D721Med (cell line): ENCODE measurements around the gene DUS1L.

Source experiments
- DNase-seq: peaks from one replicate; pipeline ENCODE4 v3.0.0; 2011; ENCODE audit warnings: low spot score; ENCODE audit not compliant: insufficient read length
- FAIRE-seq: peaks from 2 replicates; lab custom pipeline; 2011; peaks lifted over from hg19 to GRCh38; lab: Jason Lieb, UNC
- TF ChIP-seq, protein P1 (sequence below): IDR thresholded peaks from 2 replicates; pipeline ENCODE4 v1.5.1; 2012; ENCODE audit warnings: mild to moderate bottlenecking, control low read depth; ENCODE audit not compliant: insufficient read depth; ENCODE audit errors: missing control alignments

Gene DUS1L

DNA sequence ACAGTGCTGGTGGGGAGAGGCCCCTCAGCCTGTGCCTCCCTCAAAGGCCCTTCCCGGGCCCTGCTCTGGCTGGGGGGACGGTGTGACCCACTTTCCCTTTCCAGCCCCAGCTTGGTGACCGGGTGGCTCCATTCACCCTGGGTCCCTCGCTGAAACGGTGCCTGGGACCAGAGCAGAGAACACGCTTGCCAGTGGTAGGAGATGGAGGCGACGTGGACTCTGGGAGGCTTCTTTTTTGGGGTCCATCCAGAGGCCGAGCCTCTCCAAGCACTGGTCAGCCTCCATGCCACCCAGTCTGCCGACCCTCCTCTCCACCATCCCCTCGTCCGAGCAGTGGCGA lies 50.7 kb downstream of the DUS1L start:
- TF ChIP-seq, protein P1, sequence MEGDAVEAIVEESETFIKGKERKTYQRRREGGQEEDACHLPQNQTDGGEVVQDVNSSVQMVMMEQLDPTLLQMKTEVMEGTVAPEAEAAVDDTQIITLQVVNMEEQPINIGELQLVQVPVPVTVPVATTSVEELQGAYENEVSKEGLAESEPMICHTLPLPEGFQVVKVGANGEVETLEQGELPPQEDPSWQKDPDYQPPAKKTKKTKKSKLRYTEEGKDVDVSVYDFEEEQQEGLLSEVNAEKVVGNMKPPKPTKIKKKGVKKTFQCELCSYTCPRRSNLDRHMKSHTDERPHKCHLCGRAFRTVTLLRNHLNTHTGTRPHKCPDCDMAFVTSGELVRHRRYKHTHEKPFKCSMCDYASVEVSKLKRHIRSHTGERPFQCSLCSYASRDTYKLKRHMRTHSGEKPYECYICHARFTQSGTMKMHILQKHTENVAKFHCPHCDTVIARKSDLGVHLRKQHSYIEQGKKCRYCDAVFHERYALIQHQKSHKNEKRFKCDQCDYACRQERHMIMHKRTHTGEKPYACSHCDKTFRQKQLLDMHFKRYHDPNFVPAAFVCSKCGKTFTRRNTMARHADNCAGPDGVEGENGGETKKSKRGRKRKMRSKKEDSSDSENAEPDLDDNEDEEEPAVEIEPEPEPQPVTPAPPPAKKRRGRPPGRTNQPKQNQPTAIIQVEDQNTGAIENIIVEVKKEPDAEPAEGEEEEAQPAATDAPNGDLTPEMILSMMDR = no peak
- DNase-seq = no peak
- no peak for FAIRE-seq

DNA sequence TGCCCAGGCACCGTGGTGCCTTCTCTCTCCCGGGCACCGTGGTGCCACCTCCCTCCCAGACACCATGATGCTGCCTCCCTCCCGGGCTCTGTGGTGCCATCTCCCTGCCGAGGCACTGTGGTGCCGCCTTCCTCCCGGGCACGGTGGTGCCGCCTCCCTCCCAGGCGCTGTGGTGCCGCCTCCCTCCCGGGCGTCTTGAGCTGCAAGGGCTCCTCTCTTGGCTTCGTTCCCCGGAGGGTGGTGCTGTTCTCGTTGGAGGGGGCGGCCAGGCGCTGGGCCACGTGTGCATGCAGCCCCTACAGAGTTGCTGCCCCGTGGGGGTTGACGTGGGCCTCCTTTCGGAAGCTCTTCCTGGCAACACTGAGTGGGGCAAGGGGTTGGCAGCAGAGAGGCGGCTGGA lies 51.2 kb downstream of the DUS1L start:
- DNase-seq (no peak), FAIRE-seq (no peak)
- TF ChIP-seq, protein P1 = no peak

DNA sequence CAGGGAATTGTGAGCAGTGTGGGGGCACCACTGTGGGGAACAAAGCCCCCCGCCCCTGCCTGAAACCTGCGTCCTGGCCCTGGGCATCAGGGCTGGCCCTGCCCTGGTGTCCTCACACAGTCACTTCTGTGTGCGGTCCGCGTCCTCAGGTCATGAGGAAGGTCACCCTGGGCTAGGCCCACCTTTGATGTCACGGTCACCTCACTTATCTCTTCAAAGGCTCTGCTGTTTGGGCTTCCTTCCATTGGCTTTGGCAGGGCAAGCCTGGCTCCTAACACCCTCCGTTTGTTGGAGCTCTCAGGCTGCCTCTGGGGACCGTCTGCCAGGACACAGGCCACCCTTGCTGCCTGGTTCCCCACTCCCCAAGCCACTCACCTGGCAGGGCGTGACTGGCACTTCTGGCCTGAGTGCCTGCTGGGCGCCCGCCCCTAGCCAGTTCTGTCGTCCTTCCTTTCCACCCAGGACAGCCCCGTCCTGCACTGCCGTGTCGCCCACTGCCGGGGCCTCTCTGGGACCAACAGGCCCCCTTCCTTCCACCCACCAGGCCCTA lies 51.8 kb downstream of the DUS1L start:
- FAIRE-seq = no peak
- no peak for DNase-seq
- TF ChIP-seq, protein P1 = no peak

DNA sequence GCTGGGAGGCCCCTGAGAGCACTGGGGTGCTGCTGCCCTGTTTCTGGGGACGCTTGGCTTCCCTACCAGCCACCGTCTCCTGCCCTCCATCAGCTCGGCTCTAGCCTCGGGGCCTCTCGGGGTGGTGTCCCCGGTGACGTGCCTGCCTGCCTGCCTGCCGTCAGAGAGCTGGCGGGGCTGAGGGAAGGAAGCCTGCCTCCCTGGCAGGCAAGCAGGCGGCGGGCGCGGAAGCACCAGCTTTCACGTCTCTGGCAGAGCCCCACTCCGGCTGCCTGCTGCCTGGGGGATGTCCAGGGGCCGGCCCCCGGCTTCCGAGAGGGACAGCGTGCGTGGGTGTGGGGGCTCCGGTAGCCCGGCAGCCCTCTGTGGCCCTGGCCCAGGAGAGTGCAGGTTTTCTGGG lies 52.3 kb downstream of the DUS1L start:
- DNase-seq (no peak), FAIRE-seq (no peak)
- TF ChIP-seq, protein P1 = no peak

GRCh38 chr17:82012640-82013295 lies 52.8 kb downstream of the DUS1L start:
- FAIRE-seq (no peak), DNase-seq (no peak)
- TF ChIP-seq, protein P1 = no peak

DNA sequence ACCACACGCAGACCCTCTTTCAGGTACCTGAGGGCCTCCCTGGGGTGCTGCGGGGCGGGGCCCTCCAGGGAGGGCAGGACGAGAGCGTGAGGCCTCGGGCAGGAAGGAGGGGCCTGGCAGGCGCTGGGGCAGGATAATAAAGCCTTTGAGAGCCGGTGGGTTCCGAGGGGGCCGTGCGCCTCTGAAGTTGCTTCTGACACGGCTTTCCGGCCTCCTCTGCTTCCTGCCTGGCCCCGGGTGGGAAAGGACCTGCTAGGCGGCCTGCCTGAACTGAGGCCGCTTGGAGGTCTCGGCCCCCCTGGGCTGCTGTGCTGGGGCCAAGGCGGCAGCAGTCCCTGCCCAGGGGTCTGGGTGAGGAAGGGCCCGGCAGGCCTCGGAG lies 53.4 kb downstream of the DUS1L start:
- TF ChIP-seq, protein P1 = no peak
- no peak for FAIRE-seq
- no peak for DNase-seq

DNA sequence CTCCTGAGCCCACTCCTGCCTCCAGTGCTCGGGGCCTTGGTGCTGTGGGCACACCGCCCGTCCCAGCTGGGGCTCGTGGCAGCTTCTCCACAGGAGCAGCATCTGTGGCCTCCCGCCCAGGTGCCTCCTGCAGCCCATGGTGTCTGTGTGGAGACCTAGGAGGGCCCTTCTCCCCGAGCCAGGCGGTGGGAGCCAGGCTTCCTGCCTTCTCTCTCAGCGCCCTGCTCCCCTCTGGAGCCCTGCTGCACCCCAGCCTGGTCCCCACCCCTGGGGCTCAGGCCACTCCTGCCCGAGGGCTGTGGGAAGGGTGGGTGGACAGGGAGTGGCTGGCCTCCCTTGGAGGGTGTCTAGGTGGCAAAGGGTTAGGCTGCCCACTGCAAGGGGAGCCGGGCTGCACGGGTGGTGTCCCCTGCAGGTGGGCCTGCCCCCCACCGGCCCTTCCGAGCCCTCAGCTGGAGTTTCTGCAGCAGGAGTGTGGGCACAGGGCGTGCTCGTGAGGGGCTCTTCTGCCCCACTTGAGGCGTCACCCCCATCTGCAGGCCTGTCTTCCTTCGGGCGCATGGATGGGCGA lies 53.9 kb downstream of the DUS1L start:
- DNase-seq (no peak), FAIRE-seq (no peak)
- TF ChIP-seq, protein P1 = no peak
